Activated T-helper 1 cell treated with anti-CD3 and anti-CD28 coated beads, Interleukin-2, amount 50 U/mL, for 16 hours (primary cell): ENCODE results near the gene BCORL1.
A peak's percentile ranks its signal among the peaks of the same experiment; 100 is the strongest.

Source experiments
- DNase-seq, 2 donors: peaks; one replicate each; pipeline ENCODE4 v3.0.0-alpha.2; 2020; ENCODE audit warnings: low read depth in 1 of 2, low spot score in 1 of 2

Gene BCORL1

GRCh38 chrX:130014356-130014755, 31.9 kb downstream of the BCORL1 start:
- DNase-seq = no peak

- DNase-seq = no peak
Measured at GRCh38 chrX:130014770-130015169, 32.3 kb downstream of the BCORL1 start.

- no peak for DNase-seq
Measured at GRCh38 chrX:130015181-130015580, 32.7 kb downstream of the BCORL1 start.

- no peak for DNase-seq
Measured at GRCh38 chrX:130018143-130018542, 35.7 kb downstream of the BCORL1 start.

GRCh38 chrX:130020661-130021324, 38.4 kb downstream of the BCORL1 start:
- no peak for DNase-seq

- peak; percentile 54 to 55 for DNase-seq
Measured at GRCh38 chrX:130024127-130024526, 41.7 kb downstream of the BCORL1 start.

GRCh38 chrX:130025256-130025655, 42.8 kb downstream of the BCORL1 start:
- DNase-seq = no peak

GRCh38 chrX:130027569-130027968, 45.1 kb downstream of the BCORL1 start:
- DNase-seq = no peak

- DNase-seq = peak; percentile 6 to 27
Measured at GRCh38 chrX:130028196-130028595, 45.8 kb downstream of the BCORL1 start.

GRCh38 chrX:130030826-130031225, 48.4 kb downstream of the BCORL1 start:
- DNase-seq = no peak

GRCh38 chrX:130032552-130032951, 50.1 kb downstream of the BCORL1 start:
- no peak for DNase-seq

- no peak for DNase-seq
Measured at GRCh38 chrX:130034178-130034577, 51.7 kb downstream of the BCORL1 start.

GRCh38 chrX:130039847-130040246, 57.4 kb downstream of the BCORL1 start:
- DNase-seq = no peak

GRCh38 chrX:130047416-130047815, 65.0 kb downstream of the BCORL1 start:
- no peak for DNase-seq

GRCh38 chrX:130048686-130049222, 66.3 kb downstream of the BCORL1 start:
- DNase-seq = no peak

GRCh38 chrX:130049821-130050220, 67.4 kb downstream of the BCORL1 start:
- no peak for DNase-seq

- no peak for DNase-seq
Measured at GRCh38 chrX:130051176-130051845, 68.9 kb downstream of the BCORL1 start.

- no peak for DNase-seq
Measured at GRCh38 chrX:130053236-130053635, 70.8 kb downstream of the BCORL1 start.

GRCh38 chrX:130055103-130055502, 72.7 kb downstream of the BCORL1 start:
- no peak for DNase-seq

- no peak for DNase-seq
Measured at GRCh38 chrX:130055899-130056298, 73.5 kb downstream of the BCORL1 start.

GRCh38 chrX:130057209-130057608, 74.8 kb downstream of the BCORL1 start:
- no peak for DNase-seq

GRCh38 chrX:130058652-130059051, 76.2 kb downstream of the BCORL1 start:
- no peak for DNase-seq
